Tibial artery (tissue), 4 donors: ENCODE measurements around the gene AKAP6.
A peak's percentile ranks its signal among the peaks of the same experiment; 100 is the strongest.

Source experiments
- DNase-seq, 2 donors: peaks; one replicate each; pipeline ENCODE4 v3.0.0-alpha.2; 2019
- H3K27ac ChIP-seq, 2 donors: fragments of 200-600 bp; sonication (generic) in 1 of 2; 1 replicate in 1 of 2; 2 replicates in 1 of 2; pipeline ENCODE4 v1.5.1; 2018 to 2019; ENCODE audit warnings: mild to moderate bottlenecking in 1 of 2
- H3K27me3 ChIP-seq, 2 donors: fragments of 200-600 bp; sonication (generic) in 1 of 2; one replicate each; pipeline versions ENCODE4 v1.5.1 to v1.6.0; 2016 to 2019
- H3K36me3 ChIP-seq, 3 donors: fragments of 200-600 bp; sonication (generic) in 2 of 3; one replicate each; pipeline ENCODE4 v1.5.1; 2016 to 2019; ENCODE audit warnings: mild to moderate bottlenecking in 2 of 3
- H3K4me1 ChIP-seq, 4 donors: fragments of 200-600 bp; sonication (generic) in 2 of 4; 1 replicate in 3 of 4; 2 replicates in 1 of 4; pipeline ENCODE4 v1.5.1; 2016 to 2019
- H3K4me3 ChIP-seq, 2 donors: fragments of 200-600 bp; sonication (generic) in 1 of 2; 1 replicate in 1 of 2; 2 replicates in 1 of 2; pipeline ENCODE4 v1.5.1; 2018 to 2019; ENCODE audit warnings: mild to moderate bottlenecking in 2 of 2
- H3K9me3 ChIP-seq, 3 donors: fragments of 200-600 bp; sonication (generic) in 1 of 3; one replicate each; pipeline ENCODE4 v1.5.1; 2016 to 2019
- CTCF ChIP-seq, 2 experiments: fragments of 200-600 bp in 1 of 2; fragments of 450-650 bp in 1 of 2; IDR thresholded peaks; one replicate each; pipeline ENCODE4 v1.5.1; 2017 to 2019; ENCODE audit warnings: antibody characterized with exemption in 2 of 2, mild to moderate bottlenecking in 1 of 2, moderate library complexity in 1 of 2
- intact Hi-C: fragments of 100-400 bp; cut with DNase I; formaldehyde crosslinking; loops from one replicate; pipeline ENCODE4 v1.15.0; 2023; ENCODE audit warnings: low total_unique reads

AKAP6 gene

GRCh38 chr14:32707742-32708500 is 378.8 kb downstream of the AKAP6 start:
- Histone ChIP-seq H3K4me1 (peaks cover 4 to 68% (median 25%) of the 10 kb centered on the region in 4 donors), H3K9me3 (no peaks in the 10 kb centered on the region), H3K27me3 (no peaks in the 10 kb centered on the region), H3K4me3 (no peak overlapping the region), H3K27ac (peak overlapping the region; percentile 73 to 75), H3K36me3 (no peaks in the 10 kb centered on the region)
- no peak for TF ChIP-seq CTCF (IDR thresholded peaks at IDR 0.05)
- intact Hi-C loops: no loop called here
- no peak for DNase-seq

- Histone ChIP-seq H3K4me3 (peak overlapping the region in 1 of 2 donors; percentile 5), H3K27ac (peak overlapping the region; percentile 73 to 75), H3K27me3 (no peaks in the 10 kb centered on the region), H3K4me1 (peaks cover 4 to 57% (median 22%) of the 10 kb centered on the region in 4 donors), H3K36me3 (no peaks in the 10 kb centered on the region), H3K9me3 (no peaks in the 10 kb centered on the region)
- no peak for TF ChIP-seq CTCF (IDR thresholded peaks at IDR 0.05)
- peak; percentile 32 to 68 for DNase-seq
- intact Hi-C loops: no loop called here
These were observed 379.9 kb downstream of the AKAP6 start for GRCh38 chr14:32709027-32709426.

- no peak for DNase-seq
- peak overlapping the region; percentile 73 to 75 for H3K27ac ChIP-seq
These were observed 381.2 kb downstream of the AKAP6 start for GRCh38 chr14:32710231-32710671.

GRCh38 chr14:32710731-32711680 is 381.9 kb downstream of the AKAP6 start:
- TF ChIP-seq CTCF (IDR thresholded peaks at IDR 0.05): peak; percentile 53 to 61

More at GRCh38 chr14:32710231-32710671, 381.2 kb downstream of the AKAP6 start:
- Histone ChIP-seq H3K9me3 (no peaks in the 10 kb centered on the region), H3K4me3 (no peak overlapping the region), H3K4me1 (peaks cover 4 to 54% (median 22%) of the 10 kb centered on the region in 4 donors), H3K27me3 (no peaks in the 10 kb centered on the region), H3K36me3 (no peaks in the 10 kb centered on the region)
- no peak for TF ChIP-seq CTCF (IDR thresholded peaks at IDR 0.05)
- intact Hi-C loops: no loop called here

GRCh38 chr14:32713856-32714255 is 384.8 kb downstream of the AKAP6 start:
- H3K27me3 ChIP-seq: no peaks in the 10 kb centered on the region
- H3K36me3 ChIP-seq: no peaks in the 10 kb centered on the region
- TF ChIP-seq CTCF (IDR thresholded peaks at IDR 0.05): no peak
- intact Hi-C loops: no loop called here
- H3K4me1 ChIP-seq: peaks cover 4 to 31% (median 17%) of the 10 kb centered on the region in 4 donors
- DNase-seq: no peak
- no peaks in the 10 kb centered on the region for H3K9me3 ChIP-seq
- H3K4me3 ChIP-seq: no peak overlapping the region
- no peak overlapping the region for H3K27ac ChIP-seq

More at GRCh38 chr14:32710731-32711680, 381.9 kb downstream of the AKAP6 start:
- no peaks in the 10 kb centered on the region for H3K36me3 ChIP-seq
- peaks cover 4 to 54% (median 22%) of the 10 kb centered on the region in 4 donors for H3K4me1 ChIP-seq
- intact Hi-C loops: no loop called here
- H3K27ac ChIP-seq: peak overlapping the region; percentile 73 to 75
- H3K4me3 ChIP-seq: no peak overlapping the region
- DNase-seq: no peak
- no peaks in the 10 kb centered on the region for H3K27me3 ChIP-seq
- no peaks in the 10 kb centered on the region for H3K9me3 ChIP-seq
